Common myeloid progenitor, CD34-positive (primary cell): ENCODE measurements around the gene ABCG1.

ENCODE experiments used
- CTCF ChIA-PET: fragments of 350-600 bp; sonication (Branson Sonifier 250); formaldehyde crosslinking; loops from one replicate; lab custom pipeline; 2021; ENCODE audit warnings: antibody characterized with exemption; lab: Charles Lee
- POLR2A ChIA-PET: fragments of 350-600 bp; sonication (Branson Sonifier 250); formaldehyde crosslinking; loops from one replicate; lab custom pipeline; 2021; ENCODE audit warnings: antibody characterized with exemption; lab: Charles Lee
- DNase-seq, 3 donors: peaks; one replicate each; pipeline versions ENCODE4 v3.0.0 to v3.0.0-alpha.2; 2013
- H3K27ac ChIP-seq, 2 experiments: 1 replicate in 1 of 2; 2 replicates in 1 of 2; pipeline ENCODE4 v1.7.0; 2013; ENCODE audit warnings: inconsistent platforms in 2 of 2, low read length in 2 of 2, mild to moderate bottlenecking in 2 of 2, low read depth in 1 of 2, moderate library complexity in 1 of 2; ENCODE audit not compliant: severe bottlenecking in 2 of 2, insufficient read depth in 1 of 2, poor library complexity in 1 of 2
- H3K27me3 ChIP-seq, 5 experiments: replicated peaks in 2 of 5; 1 replicate in 3 of 5; 2 replicates in 2 of 5; pipeline versions ENCODE4 v1.6.1 to v1.7.0; 2013; ENCODE audit warnings: low read length in 4 of 5, mild to moderate bottlenecking in 2 of 5, moderate library complexity in 2 of 5, inconsistent platforms in 1 of 5; ENCODE audit not compliant: insufficient read depth in 5 of 5, control insufficient read depth in 4 of 5
- H3K36me3 ChIP-seq, 4 experiments: 1 replicate in 2 of 4; 2 replicates in 2 of 4; pipeline versions ENCODE4 v1.6.1 to v1.7.0; 2013; ENCODE audit warnings: low read length in 3 of 4, control low read depth in 1 of 4, mild to moderate bottlenecking in 1 of 4; ENCODE audit not compliant: control insufficient read depth in 4 of 4, insufficient read depth in 4 of 4
- H3K4me1 ChIP-seq, 4 experiments: 1 replicate in 3 of 4; 2 replicates in 1 of 4; pipeline versions ENCODE4 v1.6.1 to v1.7.1; 2013; ENCODE audit warnings: low read length in 3 of 4, mild to moderate bottlenecking in 3 of 4, control low read depth in 1 of 4, inconsistent platforms in 1 of 4, moderate library complexity in 1 of 4; ENCODE audit not compliant: control insufficient read depth in 4 of 4, insufficient read depth in 4 of 4; ENCODE audit errors: control extremely low read depth in 1 of 4
- H3K4me3 ChIP-seq, 7 experiments: 1 replicate in 4 of 7; 2 replicates in 3 of 7; pipeline versions ENCODE4 v1.5.1 to v1.7.0; 2013; ENCODE audit warnings: mild to moderate bottlenecking in 7 of 7, low read length in 6 of 7, moderate library complexity in 6 of 7, inconsistent platforms in 2 of 7, low read depth in 2 of 7, control low read depth in 1 of 7; ENCODE audit not compliant: insufficient read depth in 4 of 7, control insufficient read depth in 1 of 7; ENCODE audit errors: extremely low read depth in 1 of 7
- H3K9me3 ChIP-seq, 5 experiments: 1 replicate in 4 of 5; 2 replicates in 1 of 5; pipeline versions ENCODE4 v1.6.1 to v1.7.1; 2013; ENCODE audit warnings: low read length in 4 of 5, mild to moderate bottlenecking in 2 of 5, inconsistent platforms in 1 of 5, low read depth in 1 of 5, moderate library complexity in 1 of 5; ENCODE audit not compliant: control insufficient read depth in 4 of 5, insufficient read depth in 2 of 5; ENCODE audit errors: control extremely low read depth in 1 of 5
- WGBS: methylation state at CpG from one replicate; pipeline ENCODE4 v1.1.5; 2013; ENCODE audit not compliant: insufficient coverage; 5-methylcytosine and 5-hydroxymethylcytosine counted together

Gene ABCG1

GRCh38 chr21:42310411-42311001, 91.6 kb downstream of the ABCG1 start:
- ChIA-PET POLR2A (interaction anchor here (1.2 kb wide), 1 partner anchor 136 kb away, joined by 3 read pairs; no protein-coding TSS in a partner anchor), CTCF (interaction anchor here (0.6 to 5.8 kb wide), 31 partner anchors 9 to 225 kb away, joined by 3 to 43 read pairs (median 4); no protein-coding TSS in a partner anchor)
- Histone ChIP-seq H3K4me1 (peaks cover 13 to 50% (median 46%) of the 10 kb centered on the region in 4 experiments), H3K27me3 (no peaks in the 10 kb centered on the region), H3K36me3 (no peaks in the 10 kb centered on the region), H3K27ac (no peak overlapping the region), H3K4me3 (peak overlapping the region in 1 of 7 experiments; percentile 46), H3K9me3 (no peaks in the 10 kb centered on the region)
- WGBS, result 94% methylated on average over 9 of the region's 12 CpGs
- DNase-seq, result no peak

- ChIA-PET POLR2A (interaction anchor here (0.6 to 1.2 kb wide), 2 partner anchors 135 to 154 kb away, joined by 3 to 4 read pairs; no protein-coding TSS in a partner anchor), CTCF (interaction anchor here (0.8 to 5.8 kb wide), 24 partner anchors 8 to 225 kb away, joined by 3 to 43 read pairs (median 4); no protein-coding TSS in a partner anchor)
- Histone ChIP-seq H3K27me3 (no peaks in the 10 kb centered on the region), H3K27ac (no peak overlapping the region), H3K9me3 (no peaks in the 10 kb centered on the region), H3K36me3 (no peaks in the 10 kb centered on the region), H3K4me3 (no peak overlapping the region), H3K4me1 (peaks cover 13 to 44% (median 41%) of the 10 kb centered on the region in 4 experiments)
- DNase-seq, result no peak
- 99% methylated on average over 13 of the region's 14 CpGs for WGBS
Measured at GRCh38 chr21:42311160-42311559, 92.2 kb downstream of the ABCG1 start.

- no peak overlapping the region for H3K27ac ChIP-seq
- POLR2A ChIA-PET, result interaction anchor here (1.2 kb wide), 1 partner anchor 134 kb away, joined by 3 read pairs; no protein-coding TSS in a partner anchor
- no peaks in the 10 kb centered on the region for H3K27me3 ChIP-seq
Measured at GRCh38 chr21:42311816-42312625, 93.1 kb downstream of the ABCG1 start.

GRCh38 chr21:42312626-42313104, 93.7 kb downstream of the ABCG1 start:
- no peak overlapping the region for H3K4me3 ChIP-seq
- no peaks in the 10 kb centered on the region for H3K36me3 ChIP-seq
- ChIA-PET CTCF (interaction anchor here (5.8 kb wide), 1 partner anchor 25 kb away, joined by 43 read pairs; no protein-coding TSS in a partner anchor), POLR2A (no interaction called here)
- peaks cover 8 to 29% (median 26%) of the 10 kb centered on the region in 4 experiments for H3K4me1 ChIP-seq
- no peak overlapping the region for H3K27ac ChIP-seq
- DNase-seq, result no peak
- H3K9me3 ChIP-seq, result no peaks in the 10 kb centered on the region
- WGBS, result 97% methylated on average over 16 of the region's 16 CpGs
- H3K27me3 ChIP-seq, result no peaks in the 10 kb centered on the region

More at GRCh38 chr21:42311816-42312625, 93.1 kb downstream of the ABCG1 start:
- peaks cover 13 to 35% (median 32%) of the 10 kb centered on the region in 4 experiments for H3K4me1 ChIP-seq
- no peaks in the 10 kb centered on the region for H3K9me3 ChIP-seq
- H3K4me3 ChIP-seq, result no peak overlapping the region
- DNase-seq, result no peak
- CTCF ChIA-PET, result interaction anchor here (0.8 to 5.8 kb wide), 9 partner anchors 7 to 224 kb away, joined by 3 to 43 read pairs (median 6); no protein-coding TSS in a partner anchor
- WGBS, result 98% methylated on average over 18 of the region's 21 CpGs
- H3K36me3 ChIP-seq, result no peaks in the 10 kb centered on the region

GRCh38 chr21:42313501-42313969, 94.6 kb downstream of the ABCG1 start:
- no peak for DNase-seq
- Histone ChIP-seq H3K9me3 (no peaks in the 10 kb centered on the region), H3K36me3 (no peaks in the 10 kb centered on the region), H3K27ac (no peak overlapping the region), H3K27me3 (no peaks in the 10 kb centered on the region), H3K4me3 (no peak overlapping the region), H3K4me1 (peaks cover 6 to 26% (median 18%) of the 10 kb centered on the region in 4 experiments)
- ChIA-PET POLR2A (no interaction called here), CTCF (interaction anchor here (1.0 to 1.6 kb wide), 4 partner anchors 18 to 136 kb away, joined by 4 read pairs; no protein-coding TSS in a partner anchor)
- 91% methylated on average over 9 of the region's 13 CpGs for WGBS

GRCh38 chr21:42314616-42315295, 95.8 kb downstream of the ABCG1 start:
- Histone ChIP-seq H3K27me3 (no peaks in the 10 kb centered on the region), H3K4me1 (peaks cover 3 to 26% (median 14%) of the 10 kb centered on the region in 4 experiments), H3K27ac (no peak overlapping the region), H3K9me3 (no peaks in the 10 kb centered on the region), H3K4me3 (no peak overlapping the region), H3K36me3 (no peaks in the 10 kb centered on the region)
- POLR2A ChIA-PET, result no interaction called here
- CTCF ChIA-PET, result interaction anchor here (1.0 to 1.6 kb wide), 6 partner anchors 17 to 135 kb away, joined by 4 read pairs; no protein-coding TSS in a partner anchor
- WGBS, result 91% methylated on average over 2 of the region's 6 CpGs
- DNase-seq, result no peak
